Activated T-helper 1 cell treated with anti-CD3 and anti-CD28 coated beads, Interleukin-12 subunit alpha, Interleukin-12 subunit beta, Interleukin-2, Interleukin-4 antibody, amounts not matched to agents 30 ng/mL and 10 ng/mL and 1 ng/mL, durations not matched to agents 14 hours and 24 hours and 36 hours (primary cell): ENCODE results near the gene EMC10. TPM values are rescaled to one million over a fixed set of nuclear protein-coding genes. Genes with fewer than 3 reads are reported as not detected.
A peak's percentile ranks its signal among the peaks of the same experiment; 100 is the strongest.
"Not testable (repeated sequence)": the region's sequence is repeated elsewhere in the genome, so short reads cannot be mapped to it uniquely, and the experiment has no call there.

Experiments
- DNase-seq: peaks from one replicate; pipeline ENCODE4 v3.0.0; 2021; ENCODE audit warnings: low spot score
- H3K27ac Mint-ChIP-seq: one replicate; pipeline ENCODE4 v1.8.0; 2021; ENCODE audit warnings: mild to moderate bottlenecking, mixed read lengths
- H3K27me3 Mint-ChIP-seq: one replicate; pipeline ENCODE4 v1.8.0; 2022; ENCODE audit warnings: mild to moderate bottlenecking, moderate library complexity, mixed read lengths; ENCODE audit not compliant: insufficient read depth
- H3K36me3 Mint-ChIP-seq: one replicate; pipeline ENCODE4 v1.8.0; 2021; ENCODE audit warnings: low read depth, mixed read lengths
- H3K4me1 Mint-ChIP-seq: one replicate; pipeline ENCODE4 v1.8.0; 2021; ENCODE audit warnings: low read depth, mixed read lengths
- H3K4me3 Mint-ChIP-seq: one replicate; pipeline ENCODE4 v1.8.0; 2021; ENCODE audit warnings: mild to moderate bottlenecking, moderate library complexity, mixed read lengths
- H3K9me3 Mint-ChIP-seq: one replicate; pipeline ENCODE4 v1.8.0; 2021; ENCODE audit warnings: mixed read lengths
- intact Hi-C: fragments of 100-400 bp; cut with micrococcal nuclease; formaldehyde crosslinking; loops from one replicate; pipeline ENCODE4 v1.15.1; 2024
- total RNA-seq: library from RNA; stranded (reverse); gene quantifications from 2 replicates; pipeline ENCODE4 v1.2.3, GENCODE V29; 2022

EMC10 gene
- total RNA-seq, 1 donor from 2014 or later, result 95.4 TPM

DNA sequence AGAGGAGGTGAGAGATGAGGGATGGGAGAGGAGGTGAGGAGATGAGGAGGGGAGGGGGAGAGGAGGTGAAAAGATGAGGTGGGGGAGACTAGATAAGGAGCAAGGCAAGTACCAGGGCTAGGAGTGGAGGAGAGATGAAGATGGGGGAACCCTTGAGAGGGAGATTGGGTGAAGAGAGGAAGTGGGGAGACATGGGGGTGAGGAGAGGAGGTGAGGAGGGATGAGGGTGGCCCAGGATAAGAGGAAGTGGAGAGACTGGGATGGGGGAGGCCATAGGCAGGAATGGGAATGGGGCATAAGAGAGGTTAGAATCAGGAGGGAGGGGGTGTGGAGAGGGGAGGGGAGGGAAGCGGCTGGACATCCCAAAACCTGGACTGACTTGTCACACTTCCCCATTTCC lies 16.7 kb upstream of the EMC10 start:
- Mint-ChIP-seq H3K27ac (no peak overlapping the region), H3K36me3 (no peaks in the 10 kb centered on the region)

DNA sequence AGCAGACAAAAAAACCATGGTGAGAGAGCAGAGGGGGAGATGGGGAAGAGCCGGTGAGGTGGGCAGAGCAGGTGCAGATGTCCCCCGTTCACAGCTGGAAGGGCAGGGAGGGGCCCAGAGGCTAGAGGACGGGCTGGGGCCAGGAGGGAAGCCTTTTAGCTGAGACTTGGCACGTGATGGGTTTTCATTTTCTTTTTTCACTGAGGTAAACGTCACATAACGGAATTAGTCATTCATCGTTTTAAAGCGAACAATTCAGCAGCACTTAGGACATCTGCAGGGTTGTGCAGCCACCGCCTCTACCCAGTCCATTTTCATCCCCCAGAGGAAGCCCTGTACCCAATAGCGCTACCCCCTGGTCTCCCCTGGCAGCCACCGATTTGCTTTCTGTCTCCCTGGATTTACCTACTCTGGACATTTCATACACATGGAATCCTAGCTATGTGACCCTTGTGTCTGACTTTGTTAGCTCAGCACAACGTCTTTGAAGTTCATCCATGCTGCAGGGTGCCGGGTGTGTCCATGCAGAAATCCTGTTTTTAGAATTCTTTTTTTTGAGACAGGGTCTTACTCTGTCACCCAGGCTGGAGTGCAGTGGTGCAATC lies 16.0 kb upstream of the EMC10 start:
- no peak for DNase-seq
- intact Hi-C loops, result loop anchor here (2.0 to 5.0 kb wide), 2 partner anchors 29 to 208 kb away; no protein-coding TSS in a partner anchor
- H3K27ac Mint-ChIP-seq, result no peak overlapping the region
- peaks cover 8% of the 10 kb centered on the region for H3K4me1 Mint-ChIP-seq
- no peaks in the 10 kb centered on the region for H3K36me3 Mint-ChIP-seq
- no peak overlapping the region for H3K4me3 Mint-ChIP-seq
- H3K9me3 Mint-ChIP-seq, result no peaks in the 10 kb centered on the region
- no peaks in the 10 kb centered on the region for H3K27me3 Mint-ChIP-seq

More for the DNA sequence above, 16.7 kb upstream of the EMC10 start:
- Mint-ChIP-seq H3K4me3 (no peak overlapping the region), H3K27me3 (no peaks in the 10 kb centered on the region), H3K9me3 (no peaks in the 10 kb centered on the region), H3K4me1 (peaks cover 8% of the 10 kb centered on the region)
- DNase-seq, result no peak
- intact Hi-C loops, result loop anchor here (2.0 to 5.0 kb wide), 2 partner anchors 29 to 207 kb away; no protein-coding TSS in a partner anchor

DNA sequence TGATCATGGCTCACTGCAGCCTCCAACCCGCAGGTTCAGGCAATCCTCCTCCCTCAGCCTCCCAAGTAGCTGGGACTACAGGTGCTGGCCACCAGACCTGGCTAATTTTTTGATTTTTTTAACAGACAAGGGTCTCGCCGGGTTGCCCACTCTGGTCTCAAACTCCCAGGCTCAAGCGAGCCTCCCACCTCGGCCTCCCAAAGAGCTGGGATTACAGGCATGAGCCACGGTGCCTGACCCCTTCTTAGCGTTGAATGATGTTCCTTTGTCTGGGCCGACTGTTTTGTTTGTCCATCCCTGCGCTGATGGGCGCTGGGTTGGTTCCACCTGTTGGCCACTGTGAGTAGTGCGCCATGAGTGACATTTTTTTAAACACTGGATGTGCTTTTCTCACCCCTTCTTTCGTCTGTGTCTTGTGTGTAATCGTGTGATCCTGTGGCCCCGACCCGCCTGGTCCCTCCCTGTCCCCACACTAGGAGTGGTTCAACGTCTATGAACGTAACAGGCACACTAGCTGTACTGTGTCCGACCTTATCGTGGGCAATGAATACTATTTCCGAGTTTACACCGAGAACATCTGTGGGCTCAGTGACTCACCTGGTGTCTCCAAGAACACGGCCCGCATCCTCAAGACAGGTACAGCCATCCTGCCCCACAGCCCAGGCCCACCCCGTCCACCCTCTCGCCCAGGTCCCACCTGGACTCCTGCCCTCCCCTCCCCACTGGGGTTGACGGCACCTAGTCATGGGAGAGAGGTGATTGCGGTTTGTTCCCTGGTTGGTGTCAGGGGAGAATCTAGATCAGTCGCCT lies 15.0 kb upstream of the EMC10 start:
- Mint-ChIP-seq H3K4me1 (peaks cover 8% of the 10 kb centered on the region), H3K4me3 (no peak overlapping the region), H3K9me3 (no peaks in the 10 kb centered on the region), H3K27ac (no peak overlapping the region), H3K36me3 (no peaks in the 10 kb centered on the region), H3K27me3 (no peaks in the 10 kb centered on the region)
- DNase-seq, result peak; percentile 56
- intact Hi-C loops, result loop anchor here (1.0 to 5.0 kb wide), 4 partner anchors 30 to 209 kb away; no protein-coding TSS in a partner anchor

DNA sequence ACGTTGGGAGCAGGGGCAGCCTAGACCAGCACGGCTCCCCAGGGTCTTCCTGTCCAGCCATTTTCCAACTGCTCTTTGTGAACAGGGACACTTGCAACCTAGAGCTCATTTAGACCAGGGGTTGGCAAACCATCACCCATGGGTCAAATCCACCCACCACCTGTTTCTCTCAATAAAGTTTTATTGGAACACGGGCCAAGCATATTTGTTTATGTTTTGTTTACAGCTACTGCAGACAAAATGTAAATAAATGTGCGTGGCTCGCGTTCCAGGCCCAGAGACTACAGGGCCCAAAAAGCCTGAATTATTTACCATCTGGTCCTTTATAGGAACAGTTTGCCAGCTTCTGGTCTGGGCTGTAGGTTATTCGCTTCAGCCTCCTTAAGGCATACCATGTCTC lies 13.3 kb upstream of the EMC10 start:
- Mint-ChIP-seq H3K4me3 (no peak overlapping the region), H3K27ac (no peak overlapping the region), H3K36me3 (no peaks in the 10 kb centered on the region), H3K9me3 (no peaks in the 10 kb centered on the region), H3K4me1 (peaks cover 8% of the 10 kb centered on the region), H3K27me3 (no peaks in the 10 kb centered on the region)
- intact Hi-C loops, result loop anchor here (5.0 kb wide), 1 partner anchor 211 kb away; no protein-coding TSS in a partner anchor
- no peak for DNase-seq

DNA sequence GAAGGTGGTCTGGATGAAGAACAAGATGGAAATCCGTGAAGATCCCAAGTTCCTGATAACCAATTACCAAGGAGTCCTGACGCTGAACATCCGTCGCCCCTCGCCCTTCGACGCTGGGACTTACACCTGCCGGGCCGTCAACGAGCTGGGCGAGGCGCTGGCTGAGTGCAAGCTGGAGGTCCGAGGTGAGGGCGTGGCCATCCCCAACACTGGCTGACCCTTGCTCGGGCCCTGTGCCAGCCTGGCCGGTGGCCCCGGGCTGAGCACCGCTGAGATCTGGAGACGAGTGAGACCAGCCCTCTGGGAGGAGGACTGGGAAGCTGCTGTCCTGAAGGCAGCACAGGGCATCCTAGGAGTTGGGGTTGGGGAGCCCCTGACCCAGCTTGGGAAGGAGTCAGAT lies 12.0 kb upstream of the EMC10 start:
- Mint-ChIP-seq H3K36me3 (no peaks in the 10 kb centered on the region), H3K9me3 (no peaks in the 10 kb centered on the region), H3K27ac (no peak overlapping the region), H3K4me1 (peaks cover 8% of the 10 kb centered on the region), H3K27me3 (peaks cover 2% of the 10 kb centered on the region), H3K4me3 (no peak overlapping the region)
- DNase-seq, result no peak
- intact Hi-C loops, result loop anchor here (5.0 kb wide), 1 partner anchor 212 kb away; no protein-coding TSS in a partner anchor

DNA sequence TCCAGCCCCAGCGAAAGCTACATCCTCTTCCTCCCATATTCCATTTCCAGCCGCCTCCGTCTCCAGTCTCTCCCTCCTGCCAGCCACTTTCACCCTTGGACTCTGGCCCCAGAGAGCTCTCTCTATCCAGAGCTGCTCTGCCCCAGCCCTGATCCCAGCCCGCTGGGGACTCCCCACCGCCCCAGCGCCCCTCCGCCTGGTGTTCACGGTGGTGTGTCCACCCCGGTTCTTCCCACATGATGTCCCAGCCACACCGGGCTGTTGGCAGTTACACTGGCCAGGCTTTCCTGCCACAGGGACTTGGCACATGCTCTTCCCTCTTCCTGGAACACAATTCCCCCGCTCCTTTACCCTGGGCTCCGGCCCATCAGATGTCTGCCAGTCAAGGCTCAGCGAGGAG lies 11.3 kb upstream of the EMC10 start:
- no peak for DNase-seq
- H3K27ac Mint-ChIP-seq, result no peak overlapping the region
- H3K36me3 Mint-ChIP-seq, result no peaks in the 10 kb centered on the region
- H3K27me3 Mint-ChIP-seq, result peaks cover 2% of the 10 kb centered on the region
- H3K4me3 Mint-ChIP-seq, result no peak overlapping the region
- intact Hi-C loops, result loop anchor here (5.0 kb wide), 1 partner anchor 213 kb away; no protein-coding TSS in a partner anchor
- H3K9me3 Mint-ChIP-seq, result no peaks in the 10 kb centered on the region
- peaks cover 8% of the 10 kb centered on the region for H3K4me1 Mint-ChIP-seq

DNA sequence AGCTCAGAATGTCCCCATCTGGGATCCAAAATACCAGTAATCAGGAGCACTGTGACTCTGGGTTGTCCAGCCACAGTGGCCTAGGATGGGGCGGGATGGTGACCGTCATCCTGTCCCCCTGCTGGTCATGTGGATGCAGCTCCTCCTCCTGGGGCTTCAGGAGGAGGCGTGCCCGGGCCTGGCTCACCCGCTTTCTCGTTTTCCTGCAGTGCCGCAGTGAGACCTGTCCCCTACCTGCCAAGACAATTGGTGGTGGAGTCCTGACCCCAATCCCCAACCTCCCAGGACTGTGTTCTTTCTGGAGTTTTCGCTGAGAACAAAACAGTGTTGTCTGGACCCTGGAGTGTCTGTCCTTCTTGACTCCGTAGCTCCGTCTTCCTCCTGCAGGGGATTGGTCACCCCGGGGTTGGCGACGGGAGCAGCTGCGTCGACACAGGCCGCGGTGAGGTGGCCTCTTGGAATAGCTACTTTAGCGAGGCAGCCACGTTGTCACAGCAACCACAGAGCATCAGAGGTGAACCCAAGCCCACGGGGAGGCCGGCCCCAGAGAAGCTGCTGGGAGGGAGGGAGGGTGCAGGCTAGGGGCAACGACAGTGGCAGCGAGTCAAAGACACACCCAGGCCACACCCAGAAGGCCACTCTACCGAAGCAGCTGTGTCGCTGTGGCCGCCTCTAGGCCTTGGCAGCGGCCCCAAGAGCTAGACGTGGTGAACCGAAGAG lies 10.2 kb upstream of the EMC10 start:
- intact Hi-C loops, result no loop called here
- Mint-ChIP-seq H3K4me3 (no peak overlapping the region), H3K27ac (no peak overlapping the region), H3K4me1 (peaks cover 6% of the 10 kb centered on the region), H3K36me3 (no peaks in the 10 kb centered on the region), H3K27me3 (peaks cover 2% of the 10 kb centered on the region), H3K9me3 (no peaks in the 10 kb centered on the region)
- DNase-seq, result no peak

DNA sequence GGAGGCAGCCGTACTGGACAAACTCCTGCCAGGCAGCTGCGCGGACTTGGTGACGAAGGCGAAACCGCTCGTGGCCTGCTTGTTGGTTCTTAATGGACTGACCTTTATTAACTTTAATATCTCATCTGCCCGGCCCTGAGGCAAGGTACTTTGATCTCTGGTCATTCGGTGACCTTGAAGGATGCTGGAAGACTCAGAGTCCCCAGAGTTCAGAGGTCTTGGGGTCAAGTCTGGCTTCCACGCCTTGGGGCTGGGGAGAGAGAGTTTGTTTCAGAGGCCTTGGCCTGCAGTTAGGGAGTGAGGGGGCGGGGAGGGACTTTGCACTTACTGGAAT lies 9.6 kb upstream of the EMC10 start:
- peaks cover under 1% of the 10 kb centered on the region for H3K4me1 Mint-ChIP-seq
- DNase-seq, result no peak
- H3K36me3 Mint-ChIP-seq, result no peaks in the 10 kb centered on the region
- no peak overlapping the region for H3K4me3 Mint-ChIP-seq
- intact Hi-C loops, result no loop called here
- peaks cover 2% of the 10 kb centered on the region for H3K27me3 Mint-ChIP-seq
- no peaks in the 10 kb centered on the region for H3K9me3 Mint-ChIP-seq
- no peak overlapping the region for H3K27ac Mint-ChIP-seq

DNA sequence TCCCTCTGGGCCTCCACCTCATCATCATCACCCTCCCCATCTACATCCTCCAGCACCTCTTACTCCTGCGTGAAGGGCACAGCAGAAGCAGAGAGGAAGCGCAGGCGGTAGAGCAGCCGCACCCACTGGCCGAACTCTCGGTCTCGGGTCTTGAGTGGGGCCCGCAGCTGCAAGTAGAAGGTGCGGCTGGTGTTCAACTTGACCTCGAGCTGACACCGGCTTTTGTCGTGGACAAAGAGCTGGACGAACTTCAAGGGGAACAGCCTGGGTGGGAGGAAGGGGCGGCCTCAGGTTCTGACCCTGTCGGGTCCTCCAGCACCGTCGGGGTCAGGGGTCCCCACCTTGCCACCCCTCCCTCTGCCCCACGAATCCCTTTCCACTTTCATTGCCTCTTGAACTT lies 8.7 kb upstream of the EMC10 start:
- no peak for DNase-seq
- no peak overlapping the region for H3K27ac Mint-ChIP-seq
- intact Hi-C loops, result no loop called here

DNA sequence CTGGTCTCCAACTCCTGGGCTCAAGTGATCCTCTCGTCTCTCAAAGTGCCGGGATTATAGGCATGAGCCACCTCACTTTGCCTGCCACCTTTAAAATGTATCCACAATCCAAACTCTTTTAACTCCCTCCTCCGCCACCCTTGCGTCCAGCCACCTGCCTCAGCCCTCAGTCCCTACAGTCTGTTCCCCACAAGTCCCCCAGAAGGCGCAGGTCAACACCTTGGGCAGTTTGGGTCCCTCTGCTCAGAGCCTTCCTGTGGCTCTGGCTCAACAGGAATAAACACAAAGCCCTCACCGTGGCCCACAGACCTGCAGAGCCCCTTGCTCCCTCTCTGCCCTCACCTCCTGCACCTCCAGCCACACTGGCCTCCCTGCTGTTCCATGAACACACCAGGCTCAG lies 7.5 kb upstream of the EMC10 start:
- Mint-ChIP-seq H3K4me1 (no peaks in the 10 kb centered on the region), H3K9me3 (no peaks in the 10 kb centered on the region)

More for the DNA sequence above, 8.7 kb upstream of the EMC10 start:
- H3K4me3 Mint-ChIP-seq, result no peak overlapping the region
- peaks cover 2% of the 10 kb centered on the region for H3K27me3 Mint-ChIP-seq
- H3K9me3 Mint-ChIP-seq, result no peaks in the 10 kb centered on the region
- H3K4me1 Mint-ChIP-seq, result no peaks in the 10 kb centered on the region
- no peaks in the 10 kb centered on the region for H3K36me3 Mint-ChIP-seq

DNA sequence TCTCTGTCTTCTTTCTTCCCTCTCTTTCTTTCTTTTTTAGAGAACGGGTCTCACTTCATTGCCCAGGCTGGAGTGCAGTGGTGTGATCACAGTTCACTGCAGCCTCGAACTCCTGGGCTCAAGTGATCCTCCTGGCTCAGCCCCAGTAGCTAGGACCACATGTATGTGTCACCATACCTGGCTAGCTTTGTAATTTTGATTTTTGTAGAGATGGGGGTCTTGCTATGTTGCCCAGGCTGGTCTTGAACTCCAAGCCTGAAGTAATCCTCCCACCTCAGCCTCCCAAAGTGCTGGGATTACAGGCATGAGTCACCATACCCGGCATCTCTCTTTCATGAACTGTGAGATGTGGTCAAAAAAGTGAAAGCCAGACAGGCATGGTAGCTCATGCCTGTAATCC lies 3.0 kb upstream of the EMC10 start:
- H3K27me3 Mint-ChIP-seq, H3K27ac Mint-ChIP-seq, H3K9me3 Mint-ChIP-seq, intact Hi-C loops, H3K36me3 Mint-ChIP-seq, H3K4me3 Mint-ChIP-seq, DNase-seq: not testable (repeated sequence)
- H3K4me1 Mint-ChIP-seq, result peaks cover 16% of the 10 kb centered on the region

More for the DNA sequence above, 7.5 kb upstream of the EMC10 start:
- Mint-ChIP-seq H3K4me3 (no peak overlapping the region), H3K36me3 (no peaks in the 10 kb centered on the region), H3K27me3 (peaks cover 2% of the 10 kb centered on the region), H3K27ac (no peak overlapping the region)
- no peak for DNase-seq
- intact Hi-C loops, result no loop called here

DNA sequence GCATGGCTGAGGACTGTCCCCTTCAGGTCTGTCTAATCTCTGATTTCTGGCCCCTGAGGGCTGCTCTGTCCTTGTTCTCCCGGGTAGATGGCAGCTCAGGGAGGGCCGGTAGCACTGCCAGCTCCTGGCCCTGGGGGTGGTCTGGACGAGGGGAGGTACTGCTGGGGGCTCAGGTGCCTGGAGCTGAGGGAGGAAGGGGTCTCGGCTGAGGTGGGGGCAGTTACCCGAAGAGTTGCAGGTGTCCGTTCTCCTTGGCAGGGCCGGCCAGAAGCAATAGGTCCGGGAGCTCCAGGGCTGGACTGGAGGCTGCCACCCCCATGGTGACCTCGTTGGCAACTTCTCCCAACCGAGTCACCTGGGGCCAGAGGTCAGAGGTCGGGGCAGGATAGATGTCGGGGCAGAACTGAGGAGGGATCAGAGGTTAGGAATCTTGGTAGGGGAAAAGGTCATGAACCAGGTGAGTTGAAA lies 1.2 kb upstream of the EMC10 start:
- no peaks in the 10 kb centered on the region for H3K9me3 Mint-ChIP-seq
- H3K4me1 Mint-ChIP-seq, result peaks cover 20% of the 10 kb centered on the region
- H3K36me3 Mint-ChIP-seq, result peaks cover 11% of the 10 kb centered on the region
- peak overlapping the region; percentile 75 for H3K4me3 Mint-ChIP-seq
- intact Hi-C loops, result loop anchor here (5.0 kb wide), 1 partner anchor 118 kb away; no protein-coding TSS in a partner anchor
- DNase-seq, result no peak
- no peaks in the 10 kb centered on the region for H3K27me3 Mint-ChIP-seq
- H3K27ac Mint-ChIP-seq, result peak overlapping the region; percentile 38
